Measurements from ENCODE around the gene NPEPL1.

NPEPL1 gene

GRCh38 chr20:58684291-58684690 lies 8.3 kb upstream of the NPEPL1 start:
- DNase-seq (ENCODE audit: low read depth): no peak

- no peak for DNase-seq (ENCODE audit: low read depth)
Measured at GRCh38 chr20:58685988-58686387, 6.6 kb upstream of the NPEPL1 start.

GRCh38 chr20:58688414-58688813 lies 4.2 kb upstream of the NPEPL1 start:
- no peak for DNase-seq (ENCODE audit: low read depth)

- no peak for DNase-seq (ENCODE audit: low read depth)
Measured at GRCh38 chr20:58688840-58689239, 3.8 kb upstream of the NPEPL1 start.

GRCh38 chr20:58690396-58691135 lies 2.0 kb upstream of the NPEPL1 start:
- no peak for DNase-seq (ENCODE audit: low read depth)

GRCh38 chr20:58691773-58692578 lies 624 bp upstream of the NPEPL1 start:
- no peak for DNase-seq (ENCODE audit: low read depth)

- no peak for DNase-seq (ENCODE audit: low read depth)
Measured at GRCh38 chr20:58693226-58694006, 816 bp downstream of the NPEPL1 start.

- DNase-seq (ENCODE audit: low read depth): no peak
Measured at GRCh38 chr20:58694241-58695083, 1.9 kb downstream of the NPEPL1 start.

GRCh38 chr20:58695084-58695722 lies 2.6 kb downstream of the NPEPL1 start:
- no peak for DNase-seq (ENCODE audit: low read depth)

GRCh38 chr20:58695895-58696375 lies 3.3 kb downstream of the NPEPL1 start:
- no peak for DNase-seq (ENCODE audit: low read depth)

- DNase-seq (ENCODE audit: low read depth): no peak
Measured at GRCh38 chr20:58696411-58696961, 3.9 kb downstream of the NPEPL1 start.

- no peak for DNase-seq (ENCODE audit: low read depth)
Measured at GRCh38 chr20:58697201-58697866, 4.7 kb downstream of the NPEPL1 start.

- no peak for DNase-seq (ENCODE audit: low read depth)
Measured at GRCh38 chr20:58697867-58698703, 5.5 kb downstream of the NPEPL1 start.

GRCh38 chr20:58698741-58699622 lies 6.4 kb downstream of the NPEPL1 start:
- no peak for DNase-seq (ENCODE audit: low read depth)

- no peak for DNase-seq (ENCODE audit: low read depth)
Measured at GRCh38 chr20:58699623-58700107, 7.1 kb downstream of the NPEPL1 start.

- no peak for DNase-seq (ENCODE audit: low read depth)
Measured at GRCh38 chr20:58700121-58700821, 7.7 kb downstream of the NPEPL1 start.

GRCh38 chr20:58700823-58701222 lies 8.2 kb downstream of the NPEPL1 start:
- no peak for DNase-seq (ENCODE audit: low read depth)

Data from HS-27A (cell line).